Fibroblast of lung (primary cell): ENCODE results near the gene EXO1.

Experiments used
- CTCF ChIP-seq, 2 donors: IDR thresholded peaks in 1 of 2; conservative IDR thresholded peaks in 1 of 2; 1 replicate in 1 of 2; 2 replicates in 1 of 2; pipeline ENCODE4 v1.5.1; 2011 to 2012; ENCODE audit warnings: low read length in 2 of 2, control low read depth in 1 of 2, inconsistent platforms in 1 of 2, low read depth in 1 of 2, mild to moderate bottlenecking in 1 of 2
- EZH2 ChIP-seq: IDR thresholded peaks from 2 replicates; pipeline ENCODE4 v1.5.1; 2012; ENCODE audit warnings: low read length, control low read depth, mild to moderate bottlenecking; ENCODE audit errors: missing control alignments

- TF ChIP-seq CTCF (conservative IDR thresholded peaks at IDR 0.05 in 1 of 2, IDR thresholded peaks at IDR 0.05 in 1 of 2; ENCODE audit: low read depth in 1 of 2, low read length in 2 of 2) (no peak), EZH2 (no peak)
These were observed 1.6 kb upstream of the EXO1 start for GRCh38 chr1:241846375-241846774.
